Measurements from ENCODE around the gene R3HDM4.
"Not testable (repeated sequence)": the region's sequence is repeated elsewhere in the genome, so short reads cannot be mapped to it uniquely, and the experiment has no call there.

The R3HDM4 gene

GRCh38 chr19:852136-853013 is 60.6 kb downstream of the R3HDM4 start, which contains the start of gene ELANE:
Gene ELANE (plus strand): TSS chr19:852303. CDS start chr19:852329, 26 bp downstream.
- no peak within 1 kb of the TSS for H3K9ac ChIP-seq (ENCODE audit: low read length)
- no peak within 1 kb of the TSS for H3K4me2 ChIP-seq (ENCODE audit: low read depth, low read length, poor library complexity, severe bottlenecking)
- no peak within 1 kb of the TSS for H3K27ac ChIP-seq (ENCODE audit: low read depth, low read length)
- H3K27me3 ChIP-seq (ENCODE audit: low read length), result no peaks in the 10 kb centered on the region
- H3K36me3 ChIP-seq (ENCODE audit: low read length), result no peaks in the 10 kb centered on the region
- H4K20me1 ChIP-seq (ENCODE audit: low read depth, low read length), result no peaks in the 10 kb centered on the region
- no peaks in the 10 kb centered on the region for H3K9me2 ChIP-seq (replicated peaks; ENCODE audit: insufficient read depth, low read length)
- H2AFZ ChIP-seq (ENCODE audit: low read depth, low read length, severe bottlenecking), result no peak within 1 kb of the TSS
- no peak within 1 kb of the TSS for H3K4me3 ChIP-seq (ENCODE audit: insufficient read depth, low read length, poor library complexity, severe bottlenecking)
- H3K9me3 ChIP-seq (ENCODE audit: insufficient read depth, low read length), result no peaks in the 10 kb centered on the region
- TF ChIP-seq CTCF (IDR thresholded peaks at IDR 0.05; ENCODE audit: insufficient read depth, low read length, poor library complexity, severe bottlenecking) (no peak), EZH2phosphoT487 (conservative IDR thresholded peaks at IDR 0.05; ENCODE audit: low read length) (no peak)
- no peaks in the 10 kb centered on the region for H3F3A ChIP-seq (ENCODE audit: insufficient read depth)
- no peaks in the 10 kb centered on the region for H3K79me2 ChIP-seq (ENCODE audit: insufficient read depth, low read length)

- Histone ChIP-seq H3K4me3 (ENCODE audit: insufficient read depth, low read length, poor library complexity, severe bottlenecking) (no peak overlapping the region), H3K9me2 (replicated peaks; ENCODE audit: insufficient read depth, low read length) (no peaks in the 10 kb centered on the region), H3F3A (ENCODE audit: insufficient read depth) (no peaks in the 10 kb centered on the region), H3K27me3 (ENCODE audit: low read length) (no peaks in the 10 kb centered on the region), H4K20me1 (ENCODE audit: low read depth, low read length) (no peaks in the 10 kb centered on the region), H3K4me2 (ENCODE audit: low read depth, low read length, poor library complexity, severe bottlenecking) (no peak overlapping the region), H3K9ac (ENCODE audit: low read length) (no peak overlapping the region), H3K27ac (ENCODE audit: low read depth, low read length) (no peak overlapping the region), H3K36me3 (ENCODE audit: low read length) (no peaks in the 10 kb centered on the region), H3K79me2 (ENCODE audit: insufficient read depth, low read length) (no peaks in the 10 kb centered on the region), H3K9me3 (ENCODE audit: insufficient read depth, low read length) (no peaks in the 10 kb centered on the region), H2AFZ (ENCODE audit: low read depth, low read length, severe bottlenecking) (no peak overlapping the region)
- TF ChIP-seq CTCF (IDR thresholded peaks at IDR 0.05; ENCODE audit: insufficient read depth, low read length, poor library complexity, severe bottlenecking) (no peak), EZH2phosphoT487 (conservative IDR thresholded peaks at IDR 0.05; ENCODE audit: low read length) (no peak)
These were observed 62.1 kb downstream of the R3HDM4 start for GRCh38 chr19:850979-851335.

- no peak overlapping the region for H2AFZ ChIP-seq (ENCODE audit: low read depth, low read length, severe bottlenecking)
- no peak overlapping the region for H3K4me3 ChIP-seq (ENCODE audit: insufficient read depth, low read length, poor library complexity, severe bottlenecking)
- H3K27me3 ChIP-seq (ENCODE audit: low read length), result no peaks in the 10 kb centered on the region
- H3K9me3 ChIP-seq (ENCODE audit: insufficient read depth, low read length), result no peaks in the 10 kb centered on the region
- TF ChIP-seq CTCF (IDR thresholded peaks at IDR 0.05; ENCODE audit: insufficient read depth, low read length, poor library complexity, severe bottlenecking), result no peak
- no peak overlapping the region for H3K27ac ChIP-seq (ENCODE audit: low read depth, low read length)
- no peaks in the 10 kb centered on the region for H3F3A ChIP-seq (ENCODE audit: insufficient read depth)
- H3K9ac ChIP-seq (ENCODE audit: low read length), result no peak overlapping the region
- no peaks in the 10 kb centered on the region for H3K36me3 ChIP-seq (ENCODE audit: low read length)
- H3K79me2 ChIP-seq (ENCODE audit: insufficient read depth, low read length), result no peaks in the 10 kb centered on the region
- no peaks in the 10 kb centered on the region for H4K20me1 ChIP-seq (ENCODE audit: low read depth, low read length)
- no peak overlapping the region for H3K4me2 ChIP-seq (ENCODE audit: low read depth, low read length, poor library complexity, severe bottlenecking)
- no peaks in the 10 kb centered on the region for H3K9me2 ChIP-seq (replicated peaks; ENCODE audit: insufficient read depth, low read length)
These were observed 62.6 kb downstream of the R3HDM4 start for GRCh38 chr19:850221-850978.

- not testable (repeated sequence) for H2AFZ ChIP-seq (ENCODE audit: low read depth, low read length, severe bottlenecking); H3K9me2 ChIP-seq (replicated peaks; ENCODE audit: insufficient read depth, low read length); H3K27me3 ChIP-seq (ENCODE audit: low read length); H3K4me2 ChIP-seq (ENCODE audit: low read depth, low read length, poor library complexity, severe bottlenecking); H3F3A ChIP-seq (ENCODE audit: insufficient read depth); H3K27ac ChIP-seq (ENCODE audit: low read depth, low read length); H4K20me1 ChIP-seq (ENCODE audit: low read depth, low read length); H3K9ac ChIP-seq (ENCODE audit: low read length); H3K4me3 ChIP-seq (ENCODE audit: insufficient read depth, low read length, poor library complexity, severe bottlenecking); H3K9me3 ChIP-seq (ENCODE audit: insufficient read depth, low read length); H3K36me3 ChIP-seq (ENCODE audit: low read length); H3K79me2 ChIP-seq (ENCODE audit: insufficient read depth, low read length)
These were observed 63.8 kb downstream of the R3HDM4 start for GRCh38 chr19:849195-849594.
